Ovary (tissue), 9 donors: ENCODE results near the gene BTG1. TPM values are rescaled to one million over a fixed set of nuclear protein-coding genes. Genes with fewer than 3 reads are reported as not detected.

Source experiments
- DNase-seq, 5 donors: peaks; one replicate each; pipeline ENCODE4 v3.0.0-alpha.2; 2019 to 2020
- H3K27ac ChIP-seq, 2 donors: fragments of 200-600 bp; one replicate each; pipeline versions ENCODE4 v1.5.1 to v1.8.0; 2019 to 2022
- H3K27me3 ChIP-seq: fragments of 200-600 bp; one replicate; pipeline ENCODE4 v1.8.0; 2022
- H3K36me3 ChIP-seq: fragments of 200-600 bp; sonication (generic); one replicate; pipeline ENCODE4 v1.5.1; 2019
- H3K4me1 ChIP-seq: one replicate; pipeline ENCODE4 v1.8.1; 2013; ENCODE audit warnings: mild to moderate bottlenecking, moderate library complexity; ENCODE audit not compliant: insufficient read depth
- H3K4me3 ChIP-seq: fragments of 200-600 bp; sonication (generic); one replicate; pipeline ENCODE4 v1.5.1; 2017
- H3K9me3 ChIP-seq, 2 donors: fragments of 200-600 bp in 1 of 2; sonication (generic) in 1 of 2; one replicate each; pipeline versions ENCODE4 v1.5.1 to v1.8.1; 2013 to 2019; ENCODE audit warnings: mild to moderate bottlenecking in 1 of 2, moderate library complexity in 1 of 2
- EP300 ChIP-seq: sonication (generic); formaldehyde crosslinking; IDR thresholded peaks from one replicate; pipeline ENCODE4 v1.6.1; 2017; ENCODE audit warnings: antibody characterized with exemption
- POLR2A ChIP-seq: fragments of 450-650 bp; IDR thresholded peaks from one replicate; pipeline ENCODE4 v1.6.1; 2017; ENCODE audit warnings: antibody characterized with exemption, mild to moderate bottlenecking, moderate library complexity
- WGBS, 3 donors: extraction: QIAGEN DNeasy Blood & Tissue Kit in 1 of 3; methylation state at CpG; one replicate each; pipeline versions ENCODE4 v1.1.5 to v1.1.7; 2013 to 2017; 5-methylcytosine and 5-hydroxymethylcytosine counted together
- intact Hi-C, 4 donors: fragments of 100-400 bp; cut with DNase I; formaldehyde crosslinking; loops; one replicate each; pipeline versions ENCODE4 v1.11.0 to v1.15.1; 2022 to 2023
- polyA plus RNA-seq, 2 donors: library from polyadenylated mRNA; stranded (reverse); fragments of 200-250 nt in 1 of 2; fragments of 350-450 nt in 1 of 2; fragmentation: Illumina TruSeq in 1 of 2; extraction: RNeasy Lipid Tissue Mini Kit (QIAGEN cat#74804) in 1 of 2; gene quantifications; one replicate each; pipeline ENCODE4 v1.2.3, GENCODE V29; 2013 to 2014
- total RNA-seq, 7 donors: library from RNA; depleted of rRNA in 2 of 7; stranded (reverse); fragments of >200 nt in 2 of 7; fragmentation: NEBNext Ultra II Directional in 3 of 7; extraction: Animal tissue kit (Norgen Biotek cat#: 25700) in 3 of 7; gene quantifications; one replicate each; pipeline versions ENCODE4 v1.1.0 to v1.2.4, GENCODE V29; 2016 to 2023
- TF ChIP-seq, protein P1 (sequence below), 3 donors: fragments of 450-650 bp in 2 of 3; fragments of 200-600 bp in 1 of 3; IDR thresholded peaks; one replicate each; pipeline versions ENCODE4 v1.5.1 to v1.8.0; 2016 to 2022; ENCODE audit warnings: antibody characterized with exemption in 3 of 3, mild to moderate bottlenecking in 1 of 3
- donor health status: DM: no; HTN: no; CAD: no; lungs with moderate emphysema.
- donor health status: DM: no; HTN: no; CAD: no.
- donor health status: Bipolar disorder and iron deficiency.
- donor health status: DM: yes; HTN: yes; CAD: no.
- donor health status: DM: no; HTN: no; CAD: no.
- donor health status: DM: yes; HTN: yes; CAD: no.

BTG1 gene
- total and polyA plus RNA-seq, 9 donors, result 55.8 to 145 (median 86.1) TPM

- 97 to 100% (median 98%) methylated on average over 6 of the region's 6 CpGs for WGBS, 3 donors
- Histone ChIP-seq H3K4me3 (no peak overlapping the region), H3K27ac (no peak overlapping the region), H3K4me1 (peaks cover 4% of the 10 kb centered on the region), H3K9me3 (no peaks in the 10 kb centered on the region), H3K27me3 (no peaks in the 10 kb centered on the region), H3K36me3 (no peaks in the 10 kb centered on the region)
- intact Hi-C loops, result loop anchor here in 1 of 4 donors (10.0 kb wide), 1 partner anchor 408 kb away; no protein-coding TSS in a partner anchor
- TF ChIP-seq, protein P1, sequence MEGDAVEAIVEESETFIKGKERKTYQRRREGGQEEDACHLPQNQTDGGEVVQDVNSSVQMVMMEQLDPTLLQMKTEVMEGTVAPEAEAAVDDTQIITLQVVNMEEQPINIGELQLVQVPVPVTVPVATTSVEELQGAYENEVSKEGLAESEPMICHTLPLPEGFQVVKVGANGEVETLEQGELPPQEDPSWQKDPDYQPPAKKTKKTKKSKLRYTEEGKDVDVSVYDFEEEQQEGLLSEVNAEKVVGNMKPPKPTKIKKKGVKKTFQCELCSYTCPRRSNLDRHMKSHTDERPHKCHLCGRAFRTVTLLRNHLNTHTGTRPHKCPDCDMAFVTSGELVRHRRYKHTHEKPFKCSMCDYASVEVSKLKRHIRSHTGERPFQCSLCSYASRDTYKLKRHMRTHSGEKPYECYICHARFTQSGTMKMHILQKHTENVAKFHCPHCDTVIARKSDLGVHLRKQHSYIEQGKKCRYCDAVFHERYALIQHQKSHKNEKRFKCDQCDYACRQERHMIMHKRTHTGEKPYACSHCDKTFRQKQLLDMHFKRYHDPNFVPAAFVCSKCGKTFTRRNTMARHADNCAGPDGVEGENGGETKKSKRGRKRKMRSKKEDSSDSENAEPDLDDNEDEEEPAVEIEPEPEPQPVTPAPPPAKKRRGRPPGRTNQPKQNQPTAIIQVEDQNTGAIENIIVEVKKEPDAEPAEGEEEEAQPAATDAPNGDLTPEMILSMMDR (IDR thresholded peaks at IDR 0.05), result no peak
- TF ChIP-seq POLR2A, result no peak
- no peak for DNase-seq
These were observed 11.2 kb upstream of the BTG1 start for GRCh38 chr12:92156704-92157395.

DNA sequence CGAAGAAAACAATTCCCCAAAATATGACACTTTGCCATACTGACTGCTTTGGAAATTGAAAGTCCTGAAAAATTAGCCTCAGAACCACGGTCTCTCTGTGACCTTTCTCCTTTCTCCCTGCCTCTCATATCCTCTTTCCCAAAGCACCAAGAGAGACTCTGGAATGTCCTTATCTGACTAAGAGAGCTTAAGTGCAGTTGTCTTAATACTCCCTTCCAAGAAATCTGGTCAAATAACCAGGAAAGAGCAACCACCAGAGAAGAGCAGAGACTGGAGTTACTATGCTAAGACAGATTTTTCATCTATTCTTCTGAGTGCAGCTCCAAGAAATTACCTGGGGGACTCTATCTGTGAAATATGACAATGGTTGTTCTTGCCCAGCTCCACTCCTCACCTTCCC lies 10.5 kb upstream of the BTG1 start:
- H3K27ac ChIP-seq, result no peak overlapping the region
- H3K4me3 ChIP-seq, result no peak overlapping the region
- intact Hi-C loops, result loop anchor here in 1 of 4 donors (10.0 kb wide), 1 partner anchor 409 kb away; no protein-coding TSS in a partner anchor
- H3K36me3 ChIP-seq, result no peaks in the 10 kb centered on the region
- peaks cover 4% of the 10 kb centered on the region for H3K4me1 ChIP-seq
- DNase-seq, result no peak
- H3K9me3 ChIP-seq, result no peaks in the 10 kb centered on the region
- WGBS, 3 donors, result 58 to 81% (median 67%) methylated on average over 2 of the region's 2 CpGs
- H3K27me3 ChIP-seq, result no peaks in the 10 kb centered on the region
- TF ChIP-seq, protein P1 (IDR thresholded peaks at IDR 0.05), result no peak
- TF ChIP-seq EP300, result no peak
- TF ChIP-seq POLR2A, result no peak

GRCh38 chr12:92155733-92156132 lies 10.1 kb upstream of the BTG1 start:
- H3K4me1 ChIP-seq, result peaks cover 4% of the 10 kb centered on the region
- TF ChIP-seq EP300, result no peak
- TF ChIP-seq, protein P1 (IDR thresholded peaks at IDR 0.05), result no peak
- no peaks in the 10 kb centered on the region for H3K9me3 ChIP-seq
- no peaks in the 10 kb centered on the region for H3K36me3 ChIP-seq
- no peaks in the 10 kb centered on the region for H3K27me3 ChIP-seq
- no peak overlapping the region for H3K4me3 ChIP-seq
- no peak overlapping the region for H3K27ac ChIP-seq
- WGBS, 3 donors, result 93 to 99% (median 95%) methylated on average over 2 of the region's 2 CpGs
- DNase-seq, result no peak
- intact Hi-C loops, result loop anchor here in 1 of 4 donors (10.0 kb wide), 1 partner anchor 409 kb away; no protein-coding TSS in a partner anchor

DNA sequence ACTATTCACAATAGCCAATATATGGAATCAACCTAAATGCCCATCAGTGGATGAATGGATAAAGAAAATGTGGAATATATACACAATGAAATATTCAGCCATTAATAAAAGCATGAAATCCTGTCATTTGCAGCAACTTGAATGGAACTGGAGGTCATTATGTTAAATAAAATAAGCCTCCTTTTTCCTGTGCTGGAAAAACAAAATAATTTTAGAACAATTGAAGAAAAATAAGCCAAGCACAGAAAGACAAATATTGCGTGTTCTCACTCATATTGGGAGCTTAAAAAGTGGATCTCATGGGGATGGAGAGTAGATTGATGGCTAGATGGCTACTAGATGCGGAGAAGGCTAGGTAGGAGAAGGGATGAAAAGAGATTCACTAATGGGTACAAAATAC lies 6.3 kb upstream of the BTG1 start:
- Histone ChIP-seq H3K36me3 (no peaks in the 10 kb centered on the region), H3K4me3 (no peak overlapping the region), H3K27ac (no peak overlapping the region), H3K4me1 (no peaks in the 10 kb centered on the region), H3K27me3 (no peaks in the 10 kb centered on the region), H3K9me3 (no peaks in the 10 kb centered on the region)
- WGBS, 3 donors, result 75 to 88% (median 79%) methylated on average over 2 of the region's 2 CpGs
- intact Hi-C loops, result loop anchor here in 1 of 4 donors (10.0 kb wide), 1 partner anchor 413 kb away; no protein-coding TSS in a partner anchor
- TF ChIP-seq, protein P1 (IDR thresholded peaks at IDR 0.05), result no peak
- TF ChIP-seq EP300, result no peak
- no peak for TF ChIP-seq POLR2A
- DNase-seq, result no peak
